C4-2B (cell line): Measurements from ENCODE around the gene CDK8.

ENCODE experiments used
- H3K27ac ChIP-seq: fragments of 450-650 bp; 2 replicates; pipeline ENCODE4 v1.5.1; 2017
- ZFX ChIP-seq: fragments of 450-650 bp; IDR thresholded peaks from 2 replicates; pipeline ENCODE4 v1.6.1; 2017
- TF ChIP-seq, protein P1 (sequence below): fragments of 450-650 bp; conservative IDR thresholded peaks from 2 replicates; pipeline ENCODE4 v1.5.1; 2017; ENCODE audit warnings: mild to moderate bottlenecking

CDK8 gene

DNA sequence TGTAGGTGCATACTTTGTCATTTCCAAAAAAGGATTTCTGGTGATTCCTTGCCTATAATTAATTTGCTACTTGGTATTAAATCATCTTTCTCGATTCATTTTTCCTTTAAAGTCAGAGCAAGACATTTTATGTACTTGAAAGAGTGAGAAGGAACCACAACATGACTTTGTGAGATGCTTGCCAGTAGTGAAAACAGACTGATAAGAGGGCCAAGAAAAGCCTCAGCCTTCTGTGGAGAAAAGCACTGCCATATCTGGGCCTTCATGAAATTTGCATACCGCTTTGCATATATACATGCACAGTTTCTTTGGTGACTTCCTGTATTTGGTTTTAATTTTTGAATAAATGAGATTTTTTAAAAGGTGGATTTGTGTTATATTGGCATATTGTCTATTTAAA, 128.4 kb downstream of the CDK8 start:
- no peak for TF ChIP-seq ZFX
- TF ChIP-seq, protein P1, sequence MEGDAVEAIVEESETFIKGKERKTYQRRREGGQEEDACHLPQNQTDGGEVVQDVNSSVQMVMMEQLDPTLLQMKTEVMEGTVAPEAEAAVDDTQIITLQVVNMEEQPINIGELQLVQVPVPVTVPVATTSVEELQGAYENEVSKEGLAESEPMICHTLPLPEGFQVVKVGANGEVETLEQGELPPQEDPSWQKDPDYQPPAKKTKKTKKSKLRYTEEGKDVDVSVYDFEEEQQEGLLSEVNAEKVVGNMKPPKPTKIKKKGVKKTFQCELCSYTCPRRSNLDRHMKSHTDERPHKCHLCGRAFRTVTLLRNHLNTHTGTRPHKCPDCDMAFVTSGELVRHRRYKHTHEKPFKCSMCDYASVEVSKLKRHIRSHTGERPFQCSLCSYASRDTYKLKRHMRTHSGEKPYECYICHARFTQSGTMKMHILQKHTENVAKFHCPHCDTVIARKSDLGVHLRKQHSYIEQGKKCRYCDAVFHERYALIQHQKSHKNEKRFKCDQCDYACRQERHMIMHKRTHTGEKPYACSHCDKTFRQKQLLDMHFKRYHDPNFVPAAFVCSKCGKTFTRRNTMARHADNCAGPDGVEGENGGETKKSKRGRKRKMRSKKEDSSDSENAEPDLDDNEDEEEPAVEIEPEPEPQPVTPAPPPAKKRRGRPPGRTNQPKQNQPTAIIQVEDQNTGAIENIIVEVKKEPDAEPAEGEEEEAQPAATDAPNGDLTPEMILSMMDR, result no peak
- no peak overlapping the region for H3K27ac ChIP-seq

DNA sequence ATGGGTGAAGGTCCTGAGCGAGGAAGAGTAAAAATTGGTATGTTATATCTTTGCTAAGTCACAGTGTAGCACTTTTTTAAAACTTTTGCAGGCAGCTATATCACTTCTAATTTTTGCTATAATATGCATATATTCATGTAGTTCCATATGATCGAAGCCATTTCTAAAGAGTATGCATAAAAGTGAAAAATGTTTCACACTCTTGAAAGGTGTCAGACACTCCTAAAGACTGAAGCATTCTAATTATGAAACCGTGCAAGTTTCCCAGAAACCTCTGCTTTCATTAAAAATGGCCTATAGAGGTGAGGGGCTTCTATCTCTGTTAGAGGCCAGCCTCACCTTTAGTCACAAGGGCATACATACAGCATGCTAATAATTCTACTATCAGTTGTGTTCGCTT, 128.9 kb downstream of the CDK8 start:
- no peak overlapping the region for H3K27ac ChIP-seq
- TF ChIP-seq, protein P1, result no peak
- TF ChIP-seq ZFX, result no peak

DNA sequence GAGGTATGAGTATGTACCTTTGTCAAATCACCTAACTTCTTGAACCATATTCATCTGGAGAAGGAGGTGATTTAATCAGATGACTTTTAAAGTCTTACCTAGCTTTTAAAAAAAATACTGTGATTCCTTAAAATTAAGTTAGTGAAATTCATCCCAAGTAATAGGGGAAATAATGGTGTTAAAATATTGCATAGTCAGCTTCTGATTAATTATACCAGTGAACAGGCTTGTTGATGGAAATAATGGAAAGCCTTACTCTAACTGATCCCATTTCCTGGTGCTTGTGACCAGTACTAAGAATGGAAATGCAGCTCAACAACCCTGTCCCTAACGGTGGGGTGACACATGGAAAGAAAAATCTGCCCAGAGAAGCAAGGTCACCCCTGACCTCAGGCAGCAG, 130.7 kb downstream of the CDK8 start:
- no peak overlapping the region for H3K27ac ChIP-seq
- no peak for TF ChIP-seq ZFX
- TF ChIP-seq, protein P1, result no peak

DNA sequence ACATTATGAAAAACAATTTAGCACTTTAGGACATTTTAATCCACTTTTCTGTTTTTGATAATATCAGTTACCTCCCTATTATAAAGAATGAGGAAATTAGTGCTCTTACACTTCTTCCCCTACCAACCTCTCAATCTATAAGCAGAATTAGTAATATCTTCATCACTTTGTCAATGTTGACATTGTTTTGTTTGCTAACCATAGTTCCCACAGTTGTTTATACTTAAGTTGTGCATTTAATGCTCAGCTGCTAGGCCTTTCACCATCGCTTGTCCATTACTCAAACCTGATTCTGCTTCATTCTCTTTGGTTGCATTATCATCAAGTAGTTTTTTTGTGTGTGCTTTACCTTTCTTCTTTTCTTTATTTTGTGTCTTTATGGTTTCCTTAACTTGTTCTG, 132.1 kb downstream of the CDK8 start:
- TF ChIP-seq ZFX, result no peak
- TF ChIP-seq, protein P1, result no peak
- H3K27ac ChIP-seq, result no peak overlapping the region

DNA sequence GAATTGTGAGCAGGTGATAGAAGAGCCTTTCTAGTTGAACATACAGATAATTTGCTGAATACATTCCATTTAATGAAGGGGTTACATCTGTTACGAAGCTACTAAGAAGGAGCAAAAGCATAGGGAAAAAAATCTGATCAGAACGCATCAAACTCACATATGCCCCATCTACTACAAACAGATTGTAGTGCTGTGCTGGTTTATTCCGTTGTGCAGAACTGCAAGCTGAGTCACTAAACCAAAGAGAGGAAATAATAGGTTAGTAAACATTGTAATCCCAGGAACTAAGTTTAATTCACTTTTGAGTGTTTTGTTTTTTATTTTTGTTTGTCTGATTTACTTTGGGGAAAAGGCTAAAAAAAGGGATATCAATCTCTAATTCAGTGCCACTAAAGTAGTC, 136.3 kb downstream of the CDK8 start:
- TF ChIP-seq, protein P1, result no peak
- no peak for TF ChIP-seq ZFX

DNA sequence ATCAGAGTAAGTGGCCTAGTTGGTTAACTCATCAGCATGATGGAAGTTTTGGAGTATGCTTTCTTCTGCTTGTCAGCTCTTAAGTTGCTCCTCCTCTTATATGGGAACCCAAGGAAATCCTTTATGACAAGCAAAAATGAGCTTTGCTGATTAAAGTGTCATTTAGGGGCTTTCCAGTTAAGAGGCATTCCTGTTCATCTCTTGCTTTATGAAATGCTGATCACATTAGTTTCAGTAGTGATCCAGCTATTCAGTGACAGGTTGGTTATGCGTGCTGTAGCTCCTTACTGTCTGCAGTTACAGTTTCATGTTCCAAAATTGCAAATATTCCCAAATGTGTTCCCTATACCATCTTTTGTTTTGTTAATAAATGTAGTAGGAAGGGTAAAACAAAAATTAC, 146.6 kb downstream of the CDK8 start:
- H3K27ac ChIP-seq, result no peak overlapping the region
- no peak for TF ChIP-seq ZFX
- TF ChIP-seq, protein P1, result no peak

More for the DNA sequence above, 136.3 kb downstream of the CDK8 start:
- no peak overlapping the region for H3K27ac ChIP-seq

DNA sequence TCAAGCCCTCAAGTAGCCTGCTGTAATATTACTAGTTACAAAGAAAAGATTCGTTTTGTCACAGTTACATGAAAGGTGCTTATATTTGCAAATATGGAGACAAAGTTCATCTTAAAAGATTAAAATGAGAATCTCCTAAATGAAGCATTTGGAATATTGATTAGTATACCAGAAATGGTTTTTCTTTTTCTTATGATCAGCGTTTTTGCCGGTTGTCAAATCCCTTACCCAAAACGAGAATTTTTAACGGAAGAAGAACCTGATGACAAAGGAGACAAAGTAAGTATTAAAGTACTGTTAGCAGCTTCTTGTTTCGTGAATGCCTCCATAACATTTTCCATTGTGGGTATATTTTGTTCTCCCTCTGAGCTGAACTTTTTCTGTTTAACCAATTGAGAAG, 147.1 kb downstream of the CDK8 start:
- no peak overlapping the region for H3K27ac ChIP-seq
- TF ChIP-seq, protein P1, result no peak
- no peak for TF ChIP-seq ZFX
